GM23338 (cell line): Measurements from ENCODE around the gene RUNX1. TPM values are rescaled to one million over a fixed set of nuclear protein-coding genes. Genes with fewer than 3 reads are reported as not detected.

ENCODE experiments used
- ATAC-seq: fragments of 200-7000 bp; cut with Tn5 transposase; 3 replicates; pipeline ENCODE4 v1.9.1; 2020
- DNase-seq: peaks from one replicate; pipeline ENCODE4 v3.0.0-alpha.2; 2015; ENCODE audit warnings: low spot score
- H2AFZ ChIP-seq: fragments of 200-600 bp; sonication (generic); 2 replicates; pipeline ENCODE4 v1.8.0; 2016; ENCODE audit warnings: antibody characterized with exemption, mild to moderate bottlenecking, moderate library complexity
- H3F3A ChIP-seq: fragments of 200-600 bp; sonication (generic); replicated peaks from 2 replicates; pipeline ENCODE4 v1.8.0; 2017; ENCODE audit warnings: antibody characterized with exemption, mixed run types, low read depth
- H3K27ac ChIP-seq: fragments of 200-600 bp; sonication (generic); 2 replicates; pipeline ENCODE4 v1.6.1; 2016; ENCODE audit warnings: low read depth
- H3K27me3 ChIP-seq: fragments of 200-600 bp; sonication (generic); 2 replicates; pipeline ENCODE4 v1.8.0; 2016; ENCODE audit warnings: mild to moderate bottlenecking, mixed run types, moderate library complexity; ENCODE audit not compliant: insufficient read depth
- H3K36me3 ChIP-seq: fragments of 200-600 bp; sonication (generic); 2 replicates; pipeline ENCODE4 v1.8.0; 2016; ENCODE audit warnings: mild to moderate bottlenecking; ENCODE audit not compliant: insufficient read depth
- H3K4me1 ChIP-seq: fragments of 200-600 bp; sonication (generic); 2 replicates; pipeline ENCODE4 v1.8.0; 2016; ENCODE audit warnings: mild to moderate bottlenecking, moderate library complexity; ENCODE audit not compliant: insufficient read depth
- H3K4me2 ChIP-seq: fragments of 200-600 bp; sonication (generic); 2 replicates; pipeline ENCODE4 v1.7.1; 2017; ENCODE audit warnings: mixed run types
- H3K4me3 ChIP-seq: fragments of 200-600 bp; sonication (generic); 2 replicates; pipeline ENCODE4 v1.6.1; 2016; ENCODE audit warnings: mixed run types
- H3K79me2 ChIP-seq: fragments of 200-600 bp; sonication (generic); replicated peaks from 2 replicates; pipeline ENCODE4 v1.8.0; 2017; ENCODE audit warnings: mild to moderate bottlenecking; ENCODE audit not compliant: insufficient read depth
- H3K9me2 ChIP-seq: fragments of 200-600 bp; sonication (generic); 2 replicates; pipeline ENCODE4 v1.8.0; 2017; ENCODE audit not compliant: insufficient read depth
- H4K20me1 ChIP-seq: fragments of 200-600 bp; sonication (generic); replicated peaks from 2 replicates; pipeline ENCODE4 v1.8.0; 2017; ENCODE audit warnings: mild to moderate bottlenecking; ENCODE audit not compliant: insufficient read depth
- H3K27ac Mint-ChIP-seq: 2 replicates; pipeline ENCODE4 v1.8.0; 2020; ENCODE audit warnings: inconsistent platforms, mild to moderate bottlenecking, moderate library complexity, mixed read lengths
- H3K27me3 Mint-ChIP-seq: 3 replicates; pipeline ENCODE4 v1.8.0; 2022; ENCODE audit warnings: low read depth, mild to moderate bottlenecking, moderate library complexity, mixed read lengths, inconsistent platforms; ENCODE audit not compliant: insufficient read depth, poor library complexity
- H3K36me3 Mint-ChIP-seq: 3 replicates; pipeline ENCODE4 v1.8.0; 2021; ENCODE audit warnings: low read depth, mild to moderate bottlenecking, inconsistent platforms, moderate library complexity, mixed read lengths
- H3K4me1 Mint-ChIP-seq: 3 replicates; pipeline ENCODE4 v1.8.0; 2020; ENCODE audit warnings: mild to moderate bottlenecking, inconsistent platforms, mixed read lengths
- H3K4me3 Mint-ChIP-seq: 3 replicates; pipeline ENCODE4 v1.8.0; 2021; ENCODE audit warnings: moderate library complexity, mild to moderate bottlenecking, inconsistent platforms, mixed read lengths
- H3K9me3 Mint-ChIP-seq: 3 replicates; pipeline ENCODE4 v1.8.0; 2020; ENCODE audit warnings: moderate library complexity, mild to moderate bottlenecking, inconsistent platforms, mixed read lengths
- CREB1 ChIP-seq: fragments of 250-450 bp; sonication (Bioruptor Pico); IDR thresholded peaks from 2 replicates; pipeline ENCODE4 v1.5.0; 2020; ENCODE audit warnings: low read depth, mild to moderate bottlenecking, moderate library complexity
- ETS1 ChIP-seq: IDR thresholded peaks from 2 replicates; pipeline ENCODE4 v1.6.1; 2016; ENCODE audit warnings: antibody characterized with exemption
- EZH2 ChIP-seq: fragments of 200-600 bp; sonication (generic); IDR thresholded peaks from one replicate; pipeline ENCODE4 v1.8.0; 2017; ENCODE audit warnings: antibody characterized with exemption, mild to moderate bottlenecking, low read depth; ENCODE audit not compliant: unreplicated experiment
- EZH2phosphoT487 ChIP-seq: fragments of 200-600 bp; sonication (generic); IDR thresholded peaks from one replicate; pipeline ENCODE4 v1.8.1; 2018; ENCODE audit warnings: antibody characterized with exemption; ENCODE audit not compliant: unreplicated experiment
- JUNB ChIP-seq: IDR thresholded peaks from one replicate; pipeline ENCODE4 v1.6.1; 2016; ENCODE audit warnings: antibody characterized with exemption; ENCODE audit not compliant: unreplicated experiment
- NANOG ChIP-seq: IDR thresholded peaks from 2 replicates; pipeline ENCODE4 v1.6.1; 2016; ENCODE audit warnings: antibody characterized with exemption, borderline replicate concordance
- POLR2AphosphoS5 ChIP-seq: IDR thresholded peaks from 2 replicates; pipeline ENCODE4 v1.6.1; 2016; ENCODE audit warnings: antibody characterized with exemption, low read depth
- REST ChIP-seq: IDR thresholded peaks from one replicate; pipeline ENCODE4 v1.6.1; 2018; ENCODE audit warnings: antibody characterized with exemption; ENCODE audit not compliant: unreplicated experiment
- STAT1 ChIP-seq: IDR thresholded peaks from one replicate; pipeline ENCODE4 v1.6.1; 2016; ENCODE audit warnings: antibody characterized with exemption; ENCODE audit not compliant: unreplicated experiment
- ZNF114 ChIP-seq: fragments of 250-450 bp; sonication (Bioruptor Pico); IDR thresholded peaks from 2 replicates; pipeline ENCODE4 v1.5.0; 2020; ENCODE audit warnings: mild to moderate bottlenecking, moderate library complexity
- ZNF331 ChIP-seq: fragments of 250-450 bp; sonication (Bioruptor Pico); IDR thresholded peaks from 2 replicates; pipeline ENCODE4 v1.5.0; 2020; ENCODE audit warnings: low read depth, mild to moderate bottlenecking, moderate library complexity
- polyA plus RNA-seq: library from polyadenylated mRNA; unstranded; fragments of >200 nt; fragmentation: Nextera tagmentation; extraction: Ambion mirVana; gene quantifications from 2 replicates; pipeline ENCODE4 v1.2.1, GENCODE V29; 2016
- total RNA-seq: library from RNA; depleted of rRNA; stranded (reverse); fragments of >200 nt; shearing (Covaris generic); gene quantifications from 2 replicates; pipeline ENCODE4 v1.2.3, GENCODE V29; 2014
- TF ChIP-seq, protein P1 (sequence below), 2 experiments: fragments of 200-600 bp in 1 of 2; sonication (generic) in 1 of 2; conservative IDR thresholded peaks; 2 replicates each; pipeline versions ENCODE4 v1.5.1 to v1.6.1; 2016 to 2017; ENCODE audit warnings: antibody characterized with exemption in 2 of 2, low read depth in 2 of 2, mild to moderate bottlenecking in 2 of 2, moderate library complexity in 1 of 2
- TF ChIP-seq, protein P2 (sequence below): fragments of 250-450 bp; sonication (Bioruptor Pico); IDR thresholded peaks from 2 replicates; pipeline ENCODE4 v1.5.0; 2020; ENCODE audit warnings: mild to moderate bottlenecking, moderate library complexity

Gene RUNX1
- total and polyA plus RNA-seq, 2 experiments from 2014 or later = 0.29 to 1.1 TPM

GRCh38 chr21:35083246-35083645, 34.1 kb upstream of the RUNX1 start:
- no peak overlapping the region for H3K27ac ChIP-seq
- no peaks in the 10 kb centered on the region for H3K79me2 ChIP-seq

More at GRCh38 chr21:35083246-35083645, 34.1 kb upstream of the RUNX1 start:
- 0 out of 3 replicates have a peak, but pooled peaks cover 5% of the 10 kb centered on the region for H3K36me3 Mint-ChIP-seq
- no peak for DNase-seq
- H3K4me3 Mint-ChIP-seq = no peak overlapping the region
- H3K9me3 Mint-ChIP-seq = peaks cover 4% of the 10 kb centered on the region
- TF ChIP-seq EZH2 (no peak), JUNB (no peak), STAT1 (no peak), ETS1 (no peak), EZH2phosphoT487 (no peak), CREB1 (CRISPR knock-in tag) (no peak), ZNF331 (CRISPR knock-in tag) (no peak), NANOG (no peak), REST (no peak), POLR2AphosphoS5 (no peak), ZNF114 (CRISPR knock-in tag) (no peak)
- TF ChIP-seq, protein P1, sequence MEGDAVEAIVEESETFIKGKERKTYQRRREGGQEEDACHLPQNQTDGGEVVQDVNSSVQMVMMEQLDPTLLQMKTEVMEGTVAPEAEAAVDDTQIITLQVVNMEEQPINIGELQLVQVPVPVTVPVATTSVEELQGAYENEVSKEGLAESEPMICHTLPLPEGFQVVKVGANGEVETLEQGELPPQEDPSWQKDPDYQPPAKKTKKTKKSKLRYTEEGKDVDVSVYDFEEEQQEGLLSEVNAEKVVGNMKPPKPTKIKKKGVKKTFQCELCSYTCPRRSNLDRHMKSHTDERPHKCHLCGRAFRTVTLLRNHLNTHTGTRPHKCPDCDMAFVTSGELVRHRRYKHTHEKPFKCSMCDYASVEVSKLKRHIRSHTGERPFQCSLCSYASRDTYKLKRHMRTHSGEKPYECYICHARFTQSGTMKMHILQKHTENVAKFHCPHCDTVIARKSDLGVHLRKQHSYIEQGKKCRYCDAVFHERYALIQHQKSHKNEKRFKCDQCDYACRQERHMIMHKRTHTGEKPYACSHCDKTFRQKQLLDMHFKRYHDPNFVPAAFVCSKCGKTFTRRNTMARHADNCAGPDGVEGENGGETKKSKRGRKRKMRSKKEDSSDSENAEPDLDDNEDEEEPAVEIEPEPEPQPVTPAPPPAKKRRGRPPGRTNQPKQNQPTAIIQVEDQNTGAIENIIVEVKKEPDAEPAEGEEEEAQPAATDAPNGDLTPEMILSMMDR (conservative IDR thresholded peaks at IDR 0.05; ENCODE audit: low read depth in 2 of 2) = no peak
- TF ChIP-seq, protein P2, sequence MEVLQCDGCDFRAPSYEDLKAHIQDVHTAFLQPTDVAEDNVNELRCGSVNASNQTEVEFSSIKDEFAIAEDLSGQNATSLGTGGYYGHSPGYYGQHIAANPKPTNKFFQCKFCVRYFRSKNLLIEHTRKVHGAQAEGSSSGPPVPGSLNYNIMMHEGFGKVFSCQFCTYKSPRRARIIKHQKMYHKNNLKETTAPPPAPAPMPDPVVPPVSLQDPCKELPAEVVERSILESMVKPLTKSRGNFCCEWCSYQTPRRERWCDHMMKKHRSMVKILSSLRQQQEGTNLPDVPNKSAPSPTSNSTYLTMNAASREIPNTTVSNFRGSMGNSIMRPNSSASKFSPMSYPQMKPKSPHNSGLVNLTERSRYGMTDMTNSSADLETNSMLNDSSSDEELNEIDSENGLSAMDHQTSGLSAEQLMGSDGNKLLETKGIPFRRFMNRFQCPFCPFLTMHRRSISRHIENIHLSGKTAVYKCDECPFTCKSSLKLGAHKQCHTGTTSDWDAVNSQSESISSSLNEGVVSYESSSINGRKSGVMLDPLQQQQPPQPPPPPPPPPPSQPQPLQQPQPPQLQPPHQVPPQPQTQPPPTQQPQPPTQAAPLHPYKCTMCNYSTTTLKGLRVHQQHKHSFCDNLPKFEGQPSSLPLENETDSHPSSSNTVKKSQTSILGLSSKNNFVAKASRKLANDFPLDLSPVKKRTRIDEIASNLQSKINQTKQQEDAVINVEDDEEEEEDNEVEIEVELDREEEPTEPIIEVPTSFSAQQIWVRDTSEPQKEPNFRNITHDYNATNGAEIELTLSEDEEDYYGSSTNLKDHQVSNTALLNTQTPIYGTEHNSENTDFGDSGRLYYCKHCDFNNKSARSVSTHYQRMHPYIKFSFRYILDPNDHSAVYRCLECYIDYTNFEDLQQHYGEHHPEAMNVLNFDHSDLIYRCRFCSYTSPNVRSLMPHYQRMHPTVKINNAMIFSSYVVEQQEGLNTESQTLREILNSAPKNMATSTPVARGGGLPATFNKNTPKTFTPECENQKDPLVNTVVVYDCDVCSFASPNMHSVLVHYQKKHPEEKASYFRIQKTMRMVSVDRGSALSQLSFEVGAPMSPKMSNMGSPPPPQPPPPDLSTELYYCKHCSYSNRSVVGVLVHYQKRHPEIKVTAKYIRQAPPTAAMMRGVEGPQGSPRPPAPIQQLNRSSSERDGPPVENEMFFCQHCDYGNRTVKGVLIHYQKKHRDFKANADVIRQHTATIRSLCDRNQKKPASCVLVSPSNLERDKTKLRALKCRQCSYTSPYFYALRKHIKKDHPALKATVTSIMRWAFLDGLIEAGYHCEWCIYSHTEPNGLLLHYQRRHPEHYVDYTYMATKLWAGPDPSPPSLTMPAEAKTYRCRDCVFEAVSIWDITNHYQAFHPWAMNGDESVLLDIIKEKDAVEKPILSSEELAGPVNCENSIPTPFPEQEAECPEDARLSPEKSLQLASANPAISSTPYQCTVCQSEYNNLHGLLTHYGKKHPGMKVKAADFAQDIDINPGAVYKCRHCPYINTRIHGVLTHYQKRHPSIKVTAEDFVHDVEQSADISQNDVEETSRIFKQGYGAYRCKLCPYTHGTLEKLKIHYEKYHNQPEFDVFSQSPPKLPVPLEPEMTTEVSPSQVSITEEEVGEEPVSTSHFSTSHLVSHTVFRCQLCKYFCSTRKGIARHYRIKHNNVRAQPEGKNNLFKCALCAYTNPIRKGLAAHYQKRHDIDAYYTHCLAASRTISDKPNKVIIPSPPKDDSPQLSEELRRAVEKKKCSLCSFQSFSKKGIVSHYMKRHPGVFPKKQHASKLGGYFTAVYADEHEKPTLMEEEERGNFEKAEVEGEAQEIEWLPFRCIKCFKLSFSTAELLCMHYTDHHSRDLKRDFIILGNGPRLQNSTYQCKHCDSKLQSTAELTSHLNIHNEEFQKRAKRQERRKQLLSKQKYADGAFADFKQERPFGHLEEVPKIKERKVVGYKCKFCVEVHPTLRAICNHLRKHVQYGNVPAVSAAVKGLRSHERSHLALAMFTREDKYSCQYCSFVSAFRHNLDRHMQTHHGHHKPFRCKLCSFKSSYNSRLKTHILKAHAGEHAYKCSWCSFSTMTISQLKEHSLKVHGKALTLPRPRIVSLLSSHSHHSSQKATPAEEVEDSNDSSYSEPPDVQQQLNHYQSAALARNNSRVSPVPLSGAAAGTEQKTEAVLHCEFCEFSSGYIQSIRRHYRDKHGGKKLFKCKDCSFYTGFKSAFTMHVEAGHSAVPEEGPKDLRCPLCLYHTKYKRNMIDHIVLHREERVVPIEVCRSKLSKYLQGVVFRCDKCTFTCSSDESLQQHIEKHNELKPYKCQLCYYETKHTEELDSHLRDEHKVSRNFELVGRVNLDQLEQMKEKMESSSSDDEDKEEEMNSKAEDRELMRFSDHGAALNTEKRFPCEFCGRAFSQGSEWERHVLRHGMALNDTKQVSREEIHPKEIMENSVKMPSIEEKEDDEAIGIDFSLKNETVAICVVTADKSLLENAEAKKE (CRISPR knock-in tag) = no peak
- H3K9me2 ChIP-seq = no peaks in the 10 kb centered on the region
- H3F3A ChIP-seq = no peaks in the 10 kb centered on the region
- no peak overlapping the region for H3K27ac Mint-ChIP-seq
- H3K4me1 ChIP-seq = no peaks in the 10 kb centered on the region
- H3K4me1 Mint-ChIP-seq = peaks cover 3% of the 10 kb centered on the region; the same call in 1 of the 3 replicates
- H3K36me3 ChIP-seq = 0 out of 2 replicates have a peak, but pooled peaks cover 4% of the 10 kb centered on the region
- no peaks in the 10 kb centered on the region for H3K27me3 ChIP-seq
- no peak for ATAC-seq
- no peaks in the 10 kb centered on the region for H4K20me1 ChIP-seq
- no peak overlapping the region for H2AFZ ChIP-seq
- no peak overlapping the region for H3K4me2 ChIP-seq
- H3K27me3 Mint-ChIP-seq = peaks cover 8% of the 10 kb centered on the region
- H3K4me3 ChIP-seq = no peak overlapping the region
